Sigmoid colon (tissue), 4 donors: ENCODE data around the gene PLCB1.

ENCODE experiments used
- EP300 ChIP-seq, 4 donors: sonication (generic); formaldehyde crosslinking; IDR thresholded peaks; one replicate each; pipeline ENCODE4 v1.6.1; 2017; ENCODE audit warnings: antibody characterized with exemption in 4 of 4
- POLR2A ChIP-seq, 2 donors: fragments of 450-650 bp; IDR thresholded peaks; one replicate each; pipeline ENCODE4 v1.6.1; 2016; ENCODE audit warnings: antibody characterized with exemption in 2 of 2, mild to moderate bottlenecking in 2 of 2, moderate library complexity in 2 of 2
- TF ChIP-seq, protein P1 (sequence below), 4 experiments: fragments of 450-650 bp in 3 of 4; fragments of 200-600 bp in 1 of 4; IDR thresholded peaks; one replicate each; pipeline ENCODE4 v1.5.1; 2016 to 2019; ENCODE audit warnings: antibody characterized with exemption in 4 of 4, mild to moderate bottlenecking in 3 of 4, moderate library complexity in 2 of 4

- TF ChIP-seq, protein P1, sequence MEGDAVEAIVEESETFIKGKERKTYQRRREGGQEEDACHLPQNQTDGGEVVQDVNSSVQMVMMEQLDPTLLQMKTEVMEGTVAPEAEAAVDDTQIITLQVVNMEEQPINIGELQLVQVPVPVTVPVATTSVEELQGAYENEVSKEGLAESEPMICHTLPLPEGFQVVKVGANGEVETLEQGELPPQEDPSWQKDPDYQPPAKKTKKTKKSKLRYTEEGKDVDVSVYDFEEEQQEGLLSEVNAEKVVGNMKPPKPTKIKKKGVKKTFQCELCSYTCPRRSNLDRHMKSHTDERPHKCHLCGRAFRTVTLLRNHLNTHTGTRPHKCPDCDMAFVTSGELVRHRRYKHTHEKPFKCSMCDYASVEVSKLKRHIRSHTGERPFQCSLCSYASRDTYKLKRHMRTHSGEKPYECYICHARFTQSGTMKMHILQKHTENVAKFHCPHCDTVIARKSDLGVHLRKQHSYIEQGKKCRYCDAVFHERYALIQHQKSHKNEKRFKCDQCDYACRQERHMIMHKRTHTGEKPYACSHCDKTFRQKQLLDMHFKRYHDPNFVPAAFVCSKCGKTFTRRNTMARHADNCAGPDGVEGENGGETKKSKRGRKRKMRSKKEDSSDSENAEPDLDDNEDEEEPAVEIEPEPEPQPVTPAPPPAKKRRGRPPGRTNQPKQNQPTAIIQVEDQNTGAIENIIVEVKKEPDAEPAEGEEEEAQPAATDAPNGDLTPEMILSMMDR (IDR thresholded peaks at IDR 0.05) = no peak
- TF ChIP-seq EP300 (IDR thresholded peaks at IDR 0.05) (no peak), POLR2A (IDR thresholded peaks at IDR 0.05) (no peak)
Measured at GRCh38 chr20:8356806-8357205, 224.7 kb downstream of the PLCB1 start.
